H54 (cell line): ENCODE data around the gene OR1E2.
"Not testable (repeated sequence)": the region's sequence is repeated elsewhere in the genome, so short reads cannot be mapped to it uniquely, and the experiment has no call there.

Experiments
- DNase-seq: peaks from one replicate; pipeline ENCODE4 v3.0.0; 2011; ENCODE audit warnings: low spot score, mixed read lengths; ENCODE audit not compliant: insufficient read length
- FAIRE-seq: peaks from 3 replicates; lab custom pipeline; 2011; peaks lifted over from hg19 to GRCh38; lab: Jason Lieb, UNC
- POLR2A ChIP-seq: IDR thresholded peaks from 2 replicates; pipeline ENCODE4 v1.6.1; 2011; ENCODE audit warnings: low read depth, mild to moderate bottlenecking, low read length

Gene OR1E2

DNA sequence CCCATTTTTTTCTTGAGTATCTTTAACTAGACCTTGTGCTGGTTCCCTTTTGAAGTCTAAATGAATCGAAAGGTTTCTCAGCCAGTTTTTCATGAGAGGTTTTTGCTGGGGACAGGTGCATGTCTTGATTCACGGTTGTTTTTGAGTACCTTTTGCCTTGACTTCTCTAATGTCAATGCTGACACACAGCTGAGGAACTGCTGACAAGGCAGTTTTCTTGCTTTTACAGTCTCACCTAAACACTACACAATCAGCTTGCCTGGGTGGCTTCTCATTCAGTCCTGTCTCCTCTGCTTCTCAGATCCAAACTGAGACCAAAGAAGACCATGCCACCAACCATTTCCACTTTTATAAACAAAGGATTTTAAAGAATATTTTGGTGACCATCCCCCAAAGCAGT lies 15.4 kb downstream of the OR1E2 start:
- FAIRE-seq (no peak), DNase-seq (no peak)
- TF ChIP-seq POLR2A = no peak

DNA sequence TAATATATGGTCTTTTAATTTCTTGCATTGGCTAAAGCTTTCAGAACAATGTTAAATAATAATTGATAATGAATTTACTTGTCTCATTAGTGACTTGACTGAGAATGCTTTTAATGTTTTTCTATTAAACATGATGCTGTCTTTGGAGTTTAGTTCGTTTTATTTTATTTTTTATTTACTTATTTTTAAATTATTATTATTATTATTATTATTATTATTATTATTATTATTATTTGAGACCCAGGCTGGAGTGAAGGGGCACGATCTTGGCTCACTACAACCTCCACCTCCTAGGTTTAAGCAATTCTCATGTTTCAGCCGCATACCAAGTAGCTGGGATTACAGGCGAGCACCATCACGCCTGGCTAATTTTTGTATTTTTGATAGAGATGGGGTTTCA lies 18.0 kb downstream of the OR1E2 start:
- no peak for FAIRE-seq
- TF ChIP-seq POLR2A = no peak

DNA sequence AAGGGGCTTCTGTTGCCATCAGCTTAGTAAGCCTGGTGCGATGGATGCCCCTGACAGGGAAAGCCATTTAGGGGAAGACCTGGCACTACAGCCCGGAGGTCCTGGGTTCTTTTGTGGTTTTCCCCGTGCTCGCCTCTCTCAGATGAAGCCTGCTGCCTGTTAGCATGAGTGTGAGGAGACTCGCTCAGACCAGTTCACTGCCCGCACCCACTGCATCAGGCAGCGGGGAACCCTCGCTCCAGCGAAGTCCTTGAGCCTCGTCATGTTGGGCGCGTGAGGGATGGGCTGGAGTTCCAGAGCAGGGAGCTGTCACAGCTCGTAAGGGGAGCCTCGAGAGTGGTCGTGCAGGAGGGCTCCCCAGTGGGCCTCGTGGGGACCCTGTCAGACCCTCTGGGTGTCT lies 21.4 kb downstream of the OR1E2 start:
- not testable (repeated sequence) for DNase-seq, FAIRE-seq

More for the DNA sequence above, 18.0 kb downstream of the OR1E2 start:
- no peak for DNase-seq

DNA sequence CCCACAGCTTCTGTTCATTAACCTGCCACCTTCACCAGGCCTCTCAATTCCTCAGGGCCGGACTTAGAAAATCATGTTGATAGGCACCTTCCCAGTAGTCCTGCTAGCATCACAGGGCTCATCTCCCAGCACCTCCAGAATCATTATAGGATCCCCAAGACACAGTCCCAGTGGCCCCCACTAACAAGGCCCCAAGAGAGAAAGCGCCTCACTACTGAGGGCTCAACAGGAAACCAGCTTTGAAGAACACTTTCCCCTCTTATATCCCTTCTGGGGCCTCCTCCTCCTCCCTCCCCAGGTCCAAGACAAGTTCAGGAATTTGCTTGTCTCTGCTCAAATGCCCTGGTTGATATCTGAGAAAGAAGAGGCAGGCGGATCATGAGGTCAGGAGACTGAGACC lies 22.6 kb downstream of the OR1E2 start, which contains the start of gene OR3A3:
TSS of gene OR3A3 (plus strand) at position 301 of the 400 bp plus-strand sequence.
- FAIRE-seq = no peak
- TF ChIP-seq POLR2A = no peak

DNA sequence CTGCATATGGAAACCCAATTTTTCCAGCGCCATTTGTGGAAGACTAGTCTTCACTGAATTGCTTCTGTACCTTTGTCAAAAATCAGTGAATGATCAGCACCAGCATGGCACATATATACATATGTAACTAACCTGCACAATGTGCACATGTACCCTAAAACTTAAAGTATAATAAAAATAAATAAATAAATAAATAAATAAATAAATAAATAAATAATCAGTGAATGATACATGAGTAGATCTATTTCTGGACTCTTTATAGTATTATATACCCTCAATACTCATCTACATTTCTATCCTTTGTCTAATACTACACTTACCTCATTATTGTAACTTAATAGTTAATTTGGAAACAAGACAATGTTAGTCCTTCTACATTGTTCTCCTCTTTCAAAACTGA lies 29.8 kb downstream of the OR1E2 start:
- DNase-seq, FAIRE-seq: not testable (repeated sequence)

More for the DNA sequence above, 22.6 kb downstream of the OR1E2 start, which contains the start of gene OR3A3:
- DNase-seq = no peak

DNA sequence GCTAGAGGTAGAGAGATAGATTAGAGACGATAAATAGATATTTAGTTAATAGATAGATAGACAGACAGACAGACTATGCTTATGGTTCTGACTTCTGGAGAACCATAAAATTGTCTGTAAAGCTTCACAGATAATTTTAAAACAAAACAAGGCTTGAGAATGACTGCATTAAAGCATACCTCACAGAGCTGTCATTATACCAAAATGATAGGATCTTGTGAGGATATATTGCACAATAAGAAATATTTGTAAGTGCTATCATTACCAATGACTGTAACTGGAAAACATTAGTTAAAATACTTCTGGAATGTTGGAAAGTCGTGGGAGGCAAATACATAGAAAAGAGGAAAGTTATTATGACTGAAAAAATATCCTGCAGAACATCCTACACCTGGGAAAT lies 31.9 kb downstream of the OR1E2 start:
- TF ChIP-seq POLR2A = no peak
- no peak for DNase-seq
- no peak for FAIRE-seq

DNA sequence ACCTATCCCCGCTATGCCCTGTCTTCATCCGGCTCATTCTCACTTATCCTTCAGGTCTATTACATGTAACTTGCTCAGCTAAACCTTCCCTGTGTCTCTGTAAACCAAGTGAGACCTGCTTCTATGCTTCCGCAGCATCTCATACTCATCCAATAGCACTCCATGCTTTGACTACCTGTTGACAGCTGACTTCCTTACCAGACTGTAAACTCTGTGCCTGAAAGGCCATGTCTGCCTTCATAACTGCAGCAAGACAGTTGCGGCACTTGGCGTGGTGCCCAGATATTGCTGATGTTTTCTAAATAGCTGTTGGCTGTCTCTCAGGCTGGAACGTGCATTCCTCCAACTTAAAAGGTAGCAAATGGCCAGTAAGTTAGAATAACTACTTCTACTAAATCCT lies 33.6 kb downstream of the OR1E2 start:
- FAIRE-seq = no peak
- DNase-seq = no peak
- no peak for TF ChIP-seq POLR2A

DNA sequence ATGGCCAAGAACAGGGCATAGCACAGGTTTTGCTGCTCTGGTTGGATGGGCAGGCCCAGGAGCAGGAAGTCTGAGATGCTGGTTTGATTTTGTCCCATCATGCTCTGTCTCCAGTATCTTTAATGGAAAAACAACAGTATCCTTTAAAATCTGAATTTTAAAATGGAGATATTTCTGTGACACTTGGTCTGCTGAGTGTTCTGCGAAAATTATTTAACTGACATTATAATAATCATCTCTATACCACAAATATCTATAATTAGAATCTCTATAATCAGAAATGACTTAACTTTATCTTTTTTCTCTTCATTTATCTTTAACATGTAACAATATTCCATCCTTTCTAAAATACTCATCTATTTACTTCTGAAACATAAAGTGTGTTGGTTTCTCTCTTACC lies 35.3 kb downstream of the OR1E2 start, which contains the start of gene OR1E1:
TSS of gene OR1E1 (minus strand) at position 101 of the 400 bp plus-strand sequence. CDS start at position 101, 0 bp downstream.
- FAIRE-seq (no peak), DNase-seq (no peak)
- no peak for TF ChIP-seq POLR2A

DNA sequence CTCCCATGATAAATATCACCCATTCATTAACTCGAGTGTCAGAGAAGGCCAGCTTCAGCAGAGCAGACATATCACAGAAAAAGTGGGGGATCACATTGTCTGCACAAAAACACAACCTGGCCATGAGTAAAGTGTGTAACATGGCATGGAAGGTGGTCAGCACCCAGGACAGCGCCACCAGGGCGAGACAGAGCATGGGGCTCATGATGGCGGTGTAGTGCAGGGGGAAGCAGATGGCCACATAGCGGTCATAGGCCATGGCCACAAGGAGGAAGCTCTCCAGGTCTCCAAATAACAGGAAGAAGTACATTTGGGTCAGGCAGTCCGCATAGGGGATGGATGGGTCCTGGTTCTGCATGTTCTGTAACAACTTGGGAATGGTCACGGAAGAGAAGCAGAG lies 35.8 kb downstream of the OR1E2 start:
- FAIRE-seq = peak; percentile 67
- DNase-seq = not testable (repeated sequence)

DNA sequence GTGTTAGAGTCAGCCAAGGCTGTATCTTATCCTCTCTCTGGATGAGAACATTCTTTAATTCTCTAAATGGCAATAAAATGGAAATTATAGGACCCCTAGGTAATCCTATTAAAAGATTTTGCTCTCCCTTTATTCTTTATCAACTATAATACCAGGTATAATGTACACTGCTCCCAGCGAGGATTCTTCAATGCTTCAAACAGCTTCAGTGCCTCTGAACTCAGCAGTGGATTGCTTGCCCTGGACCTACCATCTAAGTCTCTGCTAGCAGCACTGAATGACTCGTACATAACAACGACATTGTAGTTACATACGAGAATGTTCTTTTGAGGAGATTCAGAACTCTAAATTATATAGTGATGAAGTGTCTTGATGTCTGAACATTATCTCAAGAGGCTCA lies 43.9 kb downstream of the OR1E2 start:
- no peak for TF ChIP-seq POLR2A
- DNase-seq = no peak

DNA sequence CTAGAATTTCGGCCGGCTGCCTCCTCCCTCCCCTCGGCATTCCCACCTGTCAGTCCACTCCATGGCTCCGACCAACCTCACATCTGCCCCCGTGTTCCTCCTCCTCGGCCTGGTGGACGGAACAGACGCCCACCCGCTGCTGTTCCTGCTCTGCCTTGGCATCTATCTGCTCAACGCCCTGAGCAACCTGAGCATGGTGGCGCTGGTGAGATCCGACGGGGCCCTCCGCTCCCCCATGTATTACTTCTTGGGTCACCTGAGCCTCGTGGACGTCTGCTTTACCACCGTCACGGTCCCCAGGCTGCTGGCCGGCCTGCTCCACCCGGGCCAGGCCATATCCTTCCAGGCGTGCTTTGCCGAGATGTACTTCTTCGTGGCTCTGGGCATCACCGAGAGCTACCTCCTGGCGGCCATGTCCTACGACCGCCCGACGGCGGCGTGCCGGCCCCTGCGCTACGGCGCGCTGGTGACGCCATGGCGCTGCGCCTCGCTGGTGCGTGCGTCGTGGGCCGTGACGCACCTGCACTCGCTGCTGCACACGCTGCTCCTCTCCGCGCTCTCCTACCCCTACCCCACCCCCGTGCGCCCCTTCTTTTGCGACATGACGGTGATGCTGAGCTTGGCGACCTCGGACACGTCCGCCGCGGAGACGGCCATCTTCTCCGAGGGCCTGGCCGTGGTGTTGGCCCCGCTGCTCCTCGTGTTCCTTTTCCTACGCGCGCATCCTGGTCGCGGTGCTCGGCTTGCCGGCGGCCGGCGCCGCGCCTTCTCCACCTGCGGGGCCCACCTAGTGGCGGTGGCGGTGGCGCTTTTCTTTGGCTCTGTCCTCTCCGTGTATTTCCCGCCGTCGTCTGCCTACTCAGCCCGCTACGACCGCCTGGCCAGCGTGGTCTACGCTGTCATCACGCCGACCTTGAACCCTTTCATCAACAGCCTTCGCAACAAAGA lies 47.5 kb downstream of the OR1E2 start, which contains the start of gene OR3A2:
TSS of gene OR3A2 (minus strand) at position 440 of the 948 bp plus-strand sequence.
- DNase-seq (no peak), FAIRE-seq (no peak)
- no peak for TF ChIP-seq POLR2A

More for the DNA sequence above, 43.9 kb downstream of the OR1E2 start:
- FAIRE-seq = no peak
